ENCODE results near the gene CDKAL1.

Gene CDKAL1

GRCh38 chr6:21277601-21278374 lies 743.5 kb downstream of the CDKAL1 start:
- no peak for TF ChIP-seq POLR2AphosphoS5 (IDR thresholded peaks at IDR 0.05; ENCODE audit: low read depth, low read length)

- no peak for TF ChIP-seq FOXP2 (optimal IDR thresholded peaks at IDR 0.05; ENCODE audit: borderline replicate concordance, extremely low read depth, extremely low read length, insufficient read depth)
- TF ChIP-seq TAF1 (IDR thresholded peaks at IDR 0.05; ENCODE audit: borderline replicate concordance, insufficient read depth, low read length) = no peak
- no peak for TF ChIP-seq REST (IDR thresholded peaks at IDR 0.05; ENCODE audit: insufficient read depth in 1 of 2, low read depth in 2 of 2, low read length in 2 of 2)
- no peak for TF ChIP-seq SIN3A (IDR thresholded peaks at IDR 0.05; ENCODE audit: borderline replicate concordance, insufficient read depth, low read length)
- no peak for TF ChIP-seq POLR2AphosphoS5 (IDR thresholded peaks at IDR 0.05; ENCODE audit: low read depth, low read length)
Measured at GRCh38 chr6:21278375-21278745, 744.1 kb downstream of the CDKAL1 start.

GRCh38 chr6:21279619-21280018 lies 745.4 kb downstream of the CDKAL1 start:
- no peak for TF ChIP-seq SIN3A (IDR thresholded peaks at IDR 0.05; ENCODE audit: borderline replicate concordance, insufficient read depth, low read length)
- TF ChIP-seq POLR2AphosphoS5 (IDR thresholded peaks at IDR 0.05; ENCODE audit: low read depth, low read length) = no peak

- no peak for TF ChIP-seq FOXP2 (optimal IDR thresholded peaks at IDR 0.05; ENCODE audit: borderline replicate concordance, extremely low read depth, extremely low read length, insufficient read depth)
- TF ChIP-seq REST (IDR thresholded peaks at IDR 0.05; ENCODE audit: insufficient read depth in 1 of 2, low read depth in 2 of 2, low read length in 2 of 2) = no peak
- no peak for TF ChIP-seq SIN3A (IDR thresholded peaks at IDR 0.05; ENCODE audit: borderline replicate concordance, insufficient read depth, low read length)
- TF ChIP-seq POLR2AphosphoS5 (IDR thresholded peaks at IDR 0.05; ENCODE audit: low read depth, low read length) = no peak
- TF ChIP-seq TAF1 (IDR thresholded peaks at IDR 0.05; ENCODE audit: borderline replicate concordance, insufficient read depth, low read length) = no peak
Measured at GRCh38 chr6:21281366-21281765, 747.1 kb downstream of the CDKAL1 start.
